ENCODE data around the gene KRT7.

DNA sequence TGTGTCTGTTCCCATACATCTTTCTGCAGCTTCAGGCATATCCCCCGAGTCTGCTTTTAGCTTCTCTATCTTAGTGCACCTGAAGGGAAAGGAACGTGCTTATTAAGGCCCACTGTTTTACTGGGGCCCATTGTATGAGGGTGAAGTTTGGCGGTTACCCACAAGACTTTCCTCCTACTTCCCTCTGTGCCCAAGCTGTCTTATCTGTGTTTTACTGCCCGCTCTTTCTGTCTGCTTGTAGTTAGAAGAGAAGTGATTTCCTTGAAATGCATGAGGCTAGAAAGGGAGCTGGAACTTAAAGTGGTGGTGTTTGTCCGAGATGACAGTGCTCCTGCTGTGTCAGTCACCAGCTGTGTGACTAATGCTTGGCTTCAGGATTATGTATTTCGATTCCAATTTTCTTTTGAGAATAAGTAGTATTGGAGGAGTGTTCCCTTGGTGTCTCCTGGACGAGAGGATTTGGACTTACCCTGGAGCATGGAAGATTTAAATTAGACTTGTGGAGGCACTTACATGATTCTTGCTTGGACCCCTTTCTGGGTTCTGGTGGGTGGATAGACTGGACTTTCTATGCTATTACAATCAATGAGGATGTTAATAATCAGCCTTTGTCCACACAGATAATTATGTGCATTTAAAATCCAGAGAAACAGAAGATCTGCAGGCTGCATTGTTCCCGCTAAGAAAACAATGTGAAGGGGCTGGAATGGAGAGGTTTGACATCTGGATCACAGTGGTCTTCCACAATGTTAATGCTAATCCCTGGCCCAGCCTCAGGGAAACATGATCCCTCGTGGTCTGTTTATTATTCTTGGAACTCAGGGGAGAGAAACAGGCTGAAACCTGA is 27.5 kb downstream of the KRT7 start:
- no peak for TF ChIP-seq SUZ12 (IDR thresholded peaks at IDR 0.05; ENCODE audit: extremely low read depth, insufficient read depth, insufficient read length)
- TF ChIP-seq ZNF274 (IDR thresholded peaks at IDR 0.05; ENCODE audit: low read depth, low read length) = no peak
- TF ChIP-seq YY1 (IDR thresholded peaks at IDR 0.05; ENCODE audit: insufficient read depth, insufficient read length) = no peak
